Dendritic cell treated with granulocyte-macrophage colony-stimulating factor and Interleukin-4, amounts not matched to agents 40 ng/mL and 50 ng/mL, for 4 days (primary cell): ENCODE measurements around the gene BMPER.

Source experiments
- H3K27ac Mint-ChIP-seq: one replicate; pipeline ENCODE4 v1.8.0; 2022; ENCODE audit warnings: mild to moderate bottlenecking, mixed read lengths
- H3K27me3 Mint-ChIP-seq: one replicate; pipeline ENCODE4 v1.8.0; 2022; ENCODE audit warnings: mild to moderate bottlenecking, mixed read lengths
- H3K36me3 Mint-ChIP-seq: one replicate; pipeline ENCODE4 v1.8.0; 2022; ENCODE audit warnings: low read depth, mixed read lengths
- H3K4me1 Mint-ChIP-seq: one replicate; pipeline ENCODE4 v1.8.0; 2022; ENCODE audit warnings: low read depth, mixed read lengths
- H3K4me3 Mint-ChIP-seq: one replicate; pipeline ENCODE4 v1.8.0; 2022; ENCODE audit warnings: mild to moderate bottlenecking, moderate library complexity, mixed read lengths
- H3K9me3 Mint-ChIP-seq: one replicate; pipeline ENCODE4 v1.8.0; 2022; ENCODE audit warnings: mixed read lengths
- intact Hi-C: fragments of 100-400 bp; cut with micrococcal nuclease; formaldehyde crosslinking; loops from one replicate; pipeline ENCODE4 v1.15.0; 2022

Gene BMPER

GRCh38 chr7:34044734-34045353 lies 139.5 kb downstream of the BMPER start:
- Mint-ChIP-seq H3K36me3 (no peaks in the 10 kb centered on the region), H3K4me3 (no peak overlapping the region), H3K27me3 (no peaks in the 10 kb centered on the region), H3K9me3 (peaks cover 19% of the 10 kb centered on the region), H3K27ac (no peak overlapping the region), H3K4me1 (no peaks in the 10 kb centered on the region)
- intact Hi-C loops = no loop called here

GRCh38 chr7:34048445-34048844 lies 143.1 kb downstream of the BMPER start:
- no peak overlapping the region for H3K27ac Mint-ChIP-seq
- intact Hi-C loops = no loop called here
- no peak overlapping the region for H3K4me3 Mint-ChIP-seq
- no peaks in the 10 kb centered on the region for H3K27me3 Mint-ChIP-seq
- H3K36me3 Mint-ChIP-seq = no peaks in the 10 kb centered on the region
- peaks cover 25% of the 10 kb centered on the region for H3K9me3 Mint-ChIP-seq
- H3K4me1 Mint-ChIP-seq = no peaks in the 10 kb centered on the region

GRCh38 chr7:34054075-34054474 lies 148.7 kb downstream of the BMPER start:
- Mint-ChIP-seq H3K27ac (no peak overlapping the region), H3K4me1 (no peaks in the 10 kb centered on the region), H3K9me3 (peaks cover 17% of the 10 kb centered on the region), H3K4me3 (no peak overlapping the region), H3K36me3 (no peaks in the 10 kb centered on the region), H3K27me3 (no peaks in the 10 kb centered on the region)
- intact Hi-C loops = no loop called here

- Mint-ChIP-seq H3K9me3 (peaks cover 10% of the 10 kb centered on the region), H3K36me3 (no peaks in the 10 kb centered on the region), H3K27me3 (no peaks in the 10 kb centered on the region), H3K27ac (no peak overlapping the region), H3K4me3 (no peak overlapping the region), H3K4me1 (no peaks in the 10 kb centered on the region)
- intact Hi-C loops = no loop called here
Measured at GRCh38 chr7:34057136-34057535, 151.8 kb downstream of the BMPER start.

- Mint-ChIP-seq H3K4me1 (no peaks in the 10 kb centered on the region), H3K27me3 (no peaks in the 10 kb centered on the region), H3K27ac (no peak overlapping the region), H3K4me3 (no peak overlapping the region), H3K36me3 (no peaks in the 10 kb centered on the region), H3K9me3 (peaks cover 8% of the 10 kb centered on the region)
- intact Hi-C loops = no loop called here
Measured at GRCh38 chr7:34057956-34058355, 152.6 kb downstream of the BMPER start.

- Mint-ChIP-seq H3K36me3 (no peaks in the 10 kb centered on the region), H3K9me3 (peaks cover 7% of the 10 kb centered on the region), H3K4me1 (no peaks in the 10 kb centered on the region), H3K27me3 (no peaks in the 10 kb centered on the region), H3K4me3 (no peak overlapping the region), H3K27ac (no peak overlapping the region)
- intact Hi-C loops = no loop called here
Measured at GRCh38 chr7:34058801-34059135, 153.4 kb downstream of the BMPER start.

- no peak overlapping the region for H3K27ac Mint-ChIP-seq
- H3K36me3 Mint-ChIP-seq = no peaks in the 10 kb centered on the region
- intact Hi-C loops = no loop called here
- no peaks in the 10 kb centered on the region for H3K27me3 Mint-ChIP-seq
- peaks cover 2% of the 10 kb centered on the region for H3K9me3 Mint-ChIP-seq
- no peak overlapping the region for H3K4me3 Mint-ChIP-seq
- no peaks in the 10 kb centered on the region for H3K4me1 Mint-ChIP-seq
Measured at GRCh38 chr7:34059136-34059828, 153.9 kb downstream of the BMPER start.

GRCh38 chr7:34060196-34060947 lies 155.0 kb downstream of the BMPER start:
- Mint-ChIP-seq H3K27me3 (no peaks in the 10 kb centered on the region), H3K27ac (no peak overlapping the region), H3K9me3 (no peaks in the 10 kb centered on the region), H3K4me3 (no peak overlapping the region), H3K36me3 (no peaks in the 10 kb centered on the region), H3K4me1 (no peaks in the 10 kb centered on the region)
- intact Hi-C loops = no loop called here

- Mint-ChIP-seq H3K9me3 (no peaks in the 10 kb centered on the region), H3K36me3 (no peaks in the 10 kb centered on the region), H3K27me3 (no peaks in the 10 kb centered on the region), H3K4me3 (no peak overlapping the region), H3K27ac (no peak overlapping the region), H3K4me1 (no peaks in the 10 kb centered on the region)
- intact Hi-C loops = no loop called here
Measured at GRCh38 chr7:34061149-34061548, 155.8 kb downstream of the BMPER start.

- no peaks in the 10 kb centered on the region for H3K27me3 Mint-ChIP-seq
- H3K27ac Mint-ChIP-seq = no peak overlapping the region
- no peaks in the 10 kb centered on the region for H3K9me3 Mint-ChIP-seq
- H3K36me3 Mint-ChIP-seq = no peaks in the 10 kb centered on the region
- H3K4me3 Mint-ChIP-seq = no peak overlapping the region
- intact Hi-C loops = no loop called here
- no peaks in the 10 kb centered on the region for H3K4me1 Mint-ChIP-seq
Measured at GRCh38 chr7:34062341-34062740, 157.0 kb downstream of the BMPER start.

GRCh38 chr7:34062826-34063225 lies 157.5 kb downstream of the BMPER start:
- Mint-ChIP-seq H3K4me1 (no peaks in the 10 kb centered on the region), H3K27ac (no peak overlapping the region), H3K36me3 (no peaks in the 10 kb centered on the region), H3K4me3 (no peak overlapping the region), H3K27me3 (no peaks in the 10 kb centered on the region), H3K9me3 (no peaks in the 10 kb centered on the region)
- intact Hi-C loops = no loop called here

GRCh38 chr7:34064519-34065158 lies 159.3 kb downstream of the BMPER start:
- Mint-ChIP-seq H3K27me3 (no peaks in the 10 kb centered on the region), H3K9me3 (no peaks in the 10 kb centered on the region), H3K4me1 (no peaks in the 10 kb centered on the region), H3K4me3 (no peak overlapping the region), H3K36me3 (no peaks in the 10 kb centered on the region), H3K27ac (no peak overlapping the region)
- intact Hi-C loops = no loop called here

GRCh38 chr7:34066411-34066810 lies 161.1 kb downstream of the BMPER start:
- Mint-ChIP-seq H3K4me1 (no peaks in the 10 kb centered on the region), H3K4me3 (no peak overlapping the region), H3K36me3 (no peaks in the 10 kb centered on the region), H3K9me3 (no peaks in the 10 kb centered on the region), H3K27me3 (no peaks in the 10 kb centered on the region), H3K27ac (no peak overlapping the region)
- intact Hi-C loops = no loop called here
